Measurements from ENCODE around the gene NUP93.

- TF ChIP-seq YY1 (IDR thresholded peaks at IDR 0.05; ENCODE audit: insufficient read depth, insufficient read length) (no peak), SUZ12 (IDR thresholded peaks at IDR 0.05; ENCODE audit: extremely low read depth, insufficient read depth, insufficient read length) (no peak), ZNF274 (IDR thresholded peaks at IDR 0.05; ENCODE audit: low read depth, low read length) (no peak)
Measured at GRCh38 chr16:56874800-56875199, 144.9 kb downstream of the NUP93 start.
